Cortex of kidney (tissue), 1 donor: ENCODE measurements around the gene SCYL1.

ENCODE experiments used
- DNase-seq: peaks from one replicate; lab custom pipeline; 2025; lab: John Stamatoyannopoulos, UW

SCYL1 gene

DNA sequence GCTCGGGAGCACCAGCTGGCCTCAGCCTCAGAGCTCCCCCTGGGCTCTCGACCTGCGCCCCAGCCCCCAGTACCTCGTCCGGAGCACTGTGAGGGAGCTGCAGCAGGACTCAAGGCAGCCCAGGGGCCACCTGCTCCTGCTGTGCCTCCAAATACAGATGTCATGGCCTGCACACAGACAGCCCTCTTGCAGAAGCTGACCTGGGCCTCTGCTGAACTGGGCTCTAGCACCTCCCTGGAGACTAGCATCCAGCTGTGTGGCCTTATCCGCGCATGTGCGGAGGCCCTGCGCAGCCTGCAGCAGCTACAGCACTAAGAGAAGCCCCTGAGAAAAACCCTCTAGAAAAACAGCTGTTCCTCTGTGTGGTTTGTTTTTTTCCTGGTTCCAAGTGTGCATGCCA is 46.5 kb downstream of the SCYL1 start:
- DNase-seq: no peak

GRCh38 chr11:65571940-65572339 is 47.1 kb downstream of the SCYL1 start:
- DNase-seq: no peak

DNA sequence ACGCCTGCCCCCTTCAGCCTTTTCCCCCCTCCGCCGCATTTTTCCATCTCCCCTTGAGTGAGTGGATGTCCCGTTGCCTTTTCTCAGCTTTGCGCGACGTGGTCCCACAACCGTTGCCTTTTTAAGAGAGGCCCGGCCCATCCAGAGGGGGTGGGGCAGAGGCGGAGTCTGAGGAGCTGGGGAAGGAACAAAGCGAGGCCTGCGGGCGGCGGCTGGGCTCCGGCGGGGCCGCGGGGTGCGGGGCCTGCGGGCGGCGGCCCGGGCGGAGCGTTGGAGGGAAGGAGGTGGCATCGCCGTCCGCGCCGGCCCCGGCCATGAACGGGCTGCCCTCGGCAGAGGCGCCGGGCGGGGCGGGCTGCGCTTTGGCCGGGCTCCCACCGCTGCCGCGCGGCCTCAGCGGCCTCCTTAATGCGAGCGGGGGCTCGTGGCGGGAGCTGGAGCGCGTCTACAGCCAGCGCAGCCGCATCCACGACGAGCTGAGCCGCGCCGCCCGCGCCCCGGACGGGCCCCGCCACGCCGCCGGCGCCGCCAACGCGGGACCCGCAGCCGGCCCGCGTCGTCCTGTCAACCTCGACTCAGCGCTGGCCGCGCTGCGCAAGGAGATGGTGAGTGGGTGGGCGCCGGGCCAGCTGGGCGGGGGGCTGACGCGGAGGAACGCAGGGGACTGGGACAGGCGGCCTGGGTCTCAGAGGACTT is 47.6 kb downstream of the SCYL1 start, which contains the start of gene FAM89B:
TSS of gene FAM89B (plus strand) at position 183 of the 696 bp plus-strand sequence. CDS start at position 315, 132 bp downstream.
- no peak for DNase-seq

GRCh38 chr11:65573391-65574079 is 48.7 kb downstream of the SCYL1 start:
- no peak for DNase-seq

GRCh38 chr11:65574109-65574810 is 49.4 kb downstream of the SCYL1 start:
- DNase-seq: no peak

DNA sequence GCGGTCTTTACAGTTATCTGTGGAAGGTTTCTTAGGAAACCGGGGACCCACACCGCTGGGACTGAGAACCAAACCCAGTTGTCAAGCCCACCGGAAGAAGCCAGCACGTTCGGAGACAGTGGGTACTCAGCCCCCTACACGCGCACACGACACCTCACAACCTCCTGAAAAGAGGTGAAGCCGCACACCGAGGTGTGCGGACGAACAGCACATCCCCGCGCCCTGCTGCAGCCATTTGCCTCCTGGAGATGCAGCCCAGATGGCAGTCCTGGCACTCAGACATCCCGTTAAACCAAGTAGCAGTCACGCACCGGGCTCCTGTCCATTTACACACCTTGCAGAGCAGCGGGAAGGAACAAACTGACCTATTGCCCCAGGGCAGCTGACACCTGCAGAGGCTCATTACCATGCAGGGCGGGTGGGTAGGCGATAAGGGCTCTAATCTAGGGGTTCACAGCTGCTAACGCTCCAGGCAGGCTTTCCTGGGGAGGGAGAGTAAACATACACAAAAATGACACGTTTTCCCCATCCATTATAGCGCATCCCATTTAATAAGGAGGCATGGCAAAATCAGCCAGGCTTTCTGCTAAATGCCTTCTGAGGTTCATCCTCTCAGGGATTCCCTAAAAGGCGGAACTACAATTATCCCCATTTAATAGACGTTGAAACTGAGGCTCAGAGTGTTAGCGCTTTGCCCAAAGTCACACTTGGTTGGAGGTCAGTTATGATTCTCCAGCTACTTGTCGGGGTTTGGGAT is 50.1 kb downstream of the SCYL1 start:
- DNase-seq: no peak

DNA sequence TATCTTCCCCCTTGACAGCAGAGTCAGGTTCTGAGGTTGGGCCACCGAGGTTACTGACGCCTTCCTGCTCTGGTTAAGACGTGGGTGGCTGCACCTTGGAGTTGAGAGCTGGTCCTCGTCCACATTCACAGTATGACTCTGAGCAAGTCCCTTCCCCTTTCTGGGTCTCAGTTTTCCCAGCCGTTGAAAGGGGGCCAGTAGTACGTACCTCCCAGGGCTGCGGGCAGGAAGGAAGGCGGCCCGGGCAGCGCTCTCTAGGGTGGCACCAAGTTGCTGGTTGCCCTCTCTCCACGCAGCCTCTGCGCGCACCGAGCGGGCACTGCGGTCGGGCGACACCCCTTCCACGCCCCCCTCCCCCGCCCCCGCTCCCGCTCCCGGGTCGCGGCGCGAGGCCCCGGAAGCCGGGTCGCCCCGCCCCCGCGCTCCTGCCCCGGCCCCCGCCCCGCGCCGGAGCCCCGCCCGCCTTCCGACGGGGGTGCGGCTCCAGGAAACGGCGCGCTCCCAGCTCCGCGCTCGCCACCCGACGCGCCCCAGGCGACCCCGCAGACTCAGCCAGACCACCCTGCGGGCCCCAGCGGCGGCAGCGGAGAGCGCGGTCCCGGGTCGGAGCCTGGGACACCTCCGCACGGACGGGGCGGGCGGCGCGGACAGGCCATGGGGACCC is 50.8 kb downstream of the SCYL1 start, which contains the start of gene EHBP1L1:
TSS of gene EHBP1L1 (plus strand) at position 486 of the 664 bp plus-strand sequence. CDS start 250 bp downstream, outside the sequence.
- no peak for DNase-seq

GRCh38 chr11:65576232-65576866 is 51.5 kb downstream of the SCYL1 start:
- DNase-seq: no peak

DNA sequence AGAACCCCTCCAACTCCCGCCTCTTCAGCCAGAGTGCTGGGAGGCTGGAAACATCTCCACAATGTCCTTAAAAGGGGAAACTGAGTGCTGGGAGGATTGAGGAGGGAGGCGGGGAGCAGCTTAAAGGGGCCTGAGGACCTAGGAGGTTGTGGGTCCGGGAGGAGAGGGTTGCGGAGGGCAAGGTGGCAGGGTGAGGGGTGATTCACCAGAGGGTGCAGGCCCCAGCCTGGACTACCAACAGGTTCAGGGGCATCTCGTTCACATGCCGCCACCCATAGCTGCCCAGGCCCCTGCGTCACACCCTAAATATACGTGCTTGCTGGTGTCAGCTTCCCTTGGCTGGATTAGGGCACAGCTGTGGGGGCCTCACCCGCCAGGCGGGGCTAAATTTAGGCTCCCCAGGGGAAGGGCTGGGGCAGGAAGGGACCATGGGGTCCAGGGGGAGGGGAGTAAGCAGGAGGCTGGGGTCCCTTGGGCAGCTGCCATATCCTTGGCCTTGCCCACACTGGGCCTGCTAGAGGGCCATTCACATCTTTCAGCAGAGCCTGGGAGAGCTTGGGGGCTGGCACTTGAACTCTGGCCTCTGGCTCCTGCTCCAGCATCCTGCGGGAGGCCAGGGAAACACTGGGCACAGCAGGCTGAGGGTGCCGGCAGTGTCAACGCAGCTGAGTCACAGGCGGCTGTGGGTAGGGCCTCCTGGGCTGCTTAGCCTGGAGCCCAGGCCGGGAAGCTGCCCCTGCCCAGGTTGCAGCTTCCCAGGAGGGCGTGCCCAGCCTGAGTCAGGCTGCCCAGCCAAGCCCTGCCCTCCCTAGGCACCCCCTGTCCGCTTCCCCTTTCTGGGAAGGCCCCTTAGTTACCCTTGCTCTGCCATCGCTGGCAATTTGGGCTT is 52.2 kb downstream of the SCYL1 start:
- DNase-seq: no peak

DNA sequence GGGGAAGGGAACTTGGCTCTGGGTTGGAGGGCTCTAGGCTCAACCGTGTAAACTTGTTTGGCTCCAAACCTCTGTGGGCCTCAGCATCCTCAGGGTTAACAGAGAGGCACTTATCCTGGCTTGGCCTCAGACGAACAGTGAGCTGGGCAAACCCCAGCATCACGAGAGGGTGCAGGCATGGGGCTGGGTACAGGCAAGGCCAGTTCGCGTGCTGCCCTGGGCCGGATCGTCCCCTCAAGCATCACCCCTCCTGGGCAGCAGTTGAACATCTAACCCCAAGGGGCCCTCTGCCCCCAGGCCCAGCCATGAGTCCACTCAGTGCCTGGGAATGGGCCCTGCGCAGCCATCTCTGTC is 52.9 kb downstream of the SCYL1 start:
- no peak for DNase-seq

DNA sequence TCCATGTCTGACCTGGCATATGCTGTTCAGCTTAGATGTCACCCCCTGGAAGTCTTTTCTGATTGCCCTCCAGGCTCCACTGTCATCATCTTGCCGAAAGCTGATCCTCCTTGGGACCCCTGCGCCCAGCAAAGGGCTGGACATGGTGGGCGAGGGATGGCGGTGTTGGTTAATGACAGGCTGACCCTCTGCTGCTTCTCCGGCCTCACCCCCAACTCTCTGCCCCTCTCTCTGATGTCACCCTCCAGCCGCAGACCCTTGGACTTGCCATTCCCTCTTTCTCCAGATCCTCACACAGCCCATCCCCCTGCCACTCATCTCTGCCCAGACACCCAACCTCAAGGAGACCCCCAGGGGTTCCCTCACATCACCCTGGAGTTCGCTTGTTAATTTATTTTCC is 53.3 kb downstream of the SCYL1 start:
- no peak for DNase-seq

DNA sequence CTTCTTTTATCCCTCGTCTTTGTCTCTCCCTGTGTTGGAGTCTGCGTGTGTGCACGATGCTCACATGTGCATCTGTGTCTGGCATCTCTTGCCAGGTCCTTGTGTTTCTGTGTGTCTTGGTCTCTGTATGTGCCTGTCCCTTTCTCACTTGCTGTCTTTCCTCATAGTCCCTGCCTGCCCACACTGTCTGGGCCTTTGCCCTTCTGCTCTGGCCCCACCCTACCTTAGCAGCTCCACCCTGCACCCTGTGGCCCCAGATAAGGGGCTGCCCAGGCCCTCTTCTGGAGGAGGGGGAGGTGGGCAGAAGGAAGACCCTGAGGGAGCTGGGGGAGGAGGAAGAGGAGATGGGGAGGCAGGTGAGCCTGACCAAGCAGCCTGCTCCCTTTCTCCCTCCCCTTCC is 53.8 kb downstream of the SCYL1 start:
- no peak for DNase-seq

DNA sequence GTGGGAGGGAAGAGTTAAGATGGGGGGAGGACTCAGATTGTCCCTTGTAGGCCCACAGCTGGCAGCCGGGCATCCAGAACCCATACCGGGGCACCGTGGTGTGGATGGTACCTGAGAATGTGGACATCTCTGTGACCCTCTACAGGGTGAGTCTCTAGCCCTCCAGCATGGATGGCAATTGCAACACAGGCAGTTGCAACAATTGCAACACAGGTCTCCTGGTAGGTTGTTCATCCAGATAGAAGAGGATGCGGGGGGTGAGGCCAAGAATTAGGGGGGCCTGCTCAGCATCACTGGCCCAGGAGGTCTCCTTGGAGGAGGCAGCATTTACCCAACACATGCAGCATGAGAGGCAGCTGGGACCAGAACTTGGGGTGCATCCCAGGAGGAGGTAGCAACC is 54.4 kb downstream of the SCYL1 start:
- no peak for DNase-seq

DNA sequence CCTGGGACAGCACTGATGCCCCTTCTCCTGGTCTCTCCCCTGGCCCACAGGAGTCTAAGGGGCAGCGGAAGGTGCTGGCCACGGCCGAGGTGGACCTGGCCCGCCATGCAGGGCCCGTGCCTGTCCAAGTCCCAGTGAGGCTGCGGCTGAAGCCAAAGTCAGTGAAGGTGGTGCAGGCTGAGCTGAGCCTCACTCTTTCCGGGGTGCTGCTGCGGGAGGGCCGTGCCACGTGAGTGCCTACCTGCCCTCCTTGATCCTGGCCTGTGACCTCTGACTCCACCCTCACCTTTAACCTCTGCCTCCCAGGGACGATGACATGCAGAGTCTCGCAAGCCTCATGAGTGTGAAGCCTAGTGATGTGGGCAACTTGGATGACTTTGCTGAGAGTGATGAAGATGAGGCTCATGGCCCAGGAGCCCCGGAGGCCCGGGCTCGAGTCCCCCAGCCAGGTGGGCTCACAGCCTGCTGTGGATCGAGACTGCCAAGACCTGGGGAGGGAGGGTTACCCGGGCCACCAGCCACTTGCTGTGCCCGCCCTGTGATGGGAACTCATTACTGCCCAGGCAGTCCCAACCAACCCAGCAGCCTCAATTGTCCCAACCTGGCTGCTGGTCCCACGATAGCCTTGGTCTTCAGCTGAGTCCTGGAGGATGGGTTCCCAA is 55.3 kb downstream of the SCYL1 start:
- DNase-seq: no peak

DNA sequence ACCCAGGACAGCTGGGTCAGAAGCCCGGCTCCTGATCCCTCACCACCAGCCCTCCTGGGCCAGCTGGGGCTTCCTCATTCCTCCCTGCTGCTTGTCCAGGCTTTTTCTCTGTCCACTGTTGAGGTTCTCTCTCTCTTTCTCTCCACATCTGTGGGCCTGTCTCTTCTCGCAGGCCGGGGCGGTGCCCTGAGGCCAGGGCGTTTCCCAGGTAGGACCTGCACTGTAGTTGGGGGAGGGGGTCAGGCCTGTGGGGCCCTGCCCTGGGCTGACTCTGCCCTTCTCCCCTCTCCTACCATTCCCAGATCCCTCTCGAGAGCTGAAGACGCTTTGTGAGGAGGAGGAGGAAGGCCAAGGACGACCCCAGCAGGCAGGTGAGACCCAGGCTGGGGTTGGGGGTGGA is 55.9 kb downstream of the SCYL1 start:
- no peak for DNase-seq

- no peak for DNase-seq
Measured at GRCh38 chr11:65581928-65582327, 57.0 kb downstream of the SCYL1 start.

DNA sequence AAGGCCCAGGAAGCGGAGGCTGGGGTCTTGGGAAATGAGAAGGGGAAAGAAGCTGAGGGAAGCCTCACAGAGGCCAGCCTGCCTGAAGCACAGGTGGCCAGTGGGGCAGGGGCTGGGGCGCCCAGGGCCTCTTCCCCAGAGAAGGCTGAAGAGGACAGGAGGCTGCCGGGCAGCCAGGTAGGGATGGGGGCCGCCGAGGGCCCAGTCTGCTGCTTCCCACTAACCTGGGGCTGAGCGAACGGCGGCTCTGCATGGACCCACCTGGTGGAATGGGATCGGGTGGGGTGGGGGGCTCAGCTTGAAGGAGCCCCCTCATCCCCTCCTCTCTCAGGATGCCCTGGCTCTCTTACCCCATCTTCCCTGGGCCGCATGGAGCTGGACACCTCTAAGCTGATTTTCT is 58.7 kb downstream of the SCYL1 start:
- DNase-seq: no peak

- no peak for DNase-seq
Measured at GRCh38 chr11:65584106-65584505, 59.2 kb downstream of the SCYL1 start.

DNA sequence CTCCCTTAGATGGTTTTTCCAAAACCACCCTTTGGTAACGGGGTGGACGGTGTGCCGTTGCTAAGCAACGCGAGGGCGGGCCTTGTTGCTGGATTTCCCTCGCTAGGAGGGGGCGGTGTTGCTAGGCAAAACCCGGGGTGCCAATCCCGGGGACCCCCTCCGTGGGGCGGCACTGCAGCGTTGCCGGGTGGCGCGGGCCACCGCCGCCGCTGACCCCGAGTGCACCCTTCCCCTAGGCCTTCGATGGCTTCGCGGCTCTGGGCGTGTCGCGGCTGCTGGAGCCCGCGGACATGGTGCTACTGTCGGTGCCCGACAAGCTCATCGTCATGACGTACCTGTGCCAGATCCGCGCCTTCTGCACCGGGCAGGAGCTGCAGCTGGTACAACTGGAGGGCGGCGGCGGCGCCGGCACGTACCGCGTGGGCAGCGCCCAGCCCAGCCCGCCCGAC is 59.9 kb downstream of the SCYL1 start:
- DNase-seq: no peak
